Astrocyte (in vitro differentiated cells and primary cell): ENCODE data around the gene MOXD1. TPM values are rescaled to one million over a fixed set of nuclear protein-coding genes. Genes with fewer than 3 reads are reported as not detected.

ENCODE experiments used
- DNase-seq: peaks from one replicate; pipeline ENCODE4 v3.0.0-alpha.2; 2010; ENCODE audit warnings: low read depth
- FAIRE-seq: peaks from 2 replicates; lab custom pipeline; 2011; peaks lifted over from hg19 to GRCh38; lab: Jason Lieb, UNC
- H2AFZ ChIP-seq: 2 replicates; pipeline ENCODE4 v1.6.0; 2012; ENCODE audit warnings: low read depth, low read length, inconsistent platforms
- H3K27ac ChIP-seq: 2 replicates; pipeline ENCODE4 v1.5.1; 2011; ENCODE audit warnings: low read depth, low read length, inconsistent platforms
- H3K27me3 ChIP-seq: 2 replicates; pipeline ENCODE4 v1.6.0; 2011; ENCODE audit warnings: low read length, inconsistent platforms; ENCODE audit not compliant: insufficient read depth
- H3K36me3 ChIP-seq: 2 replicates; pipeline ENCODE4 v1.5.1; 2011; ENCODE audit warnings: low read length, inconsistent platforms; ENCODE audit not compliant: insufficient read depth
- H3K4me1 ChIP-seq: 2 replicates; pipeline ENCODE4 v1.5.1; 2011; ENCODE audit warnings: low read length, inconsistent platforms; ENCODE audit not compliant: insufficient read depth
- H3K4me2 ChIP-seq: 2 replicates; pipeline ENCODE4 v1.6.0; 2012; ENCODE audit warnings: low read length, inconsistent platforms
- H3K4me3 ChIP-seq: 2 replicates; pipeline ENCODE4 v1.5.1; 2011; ENCODE audit warnings: low read depth, mild to moderate bottlenecking, low read length, inconsistent platforms; ENCODE audit not compliant: insufficient read depth
- H3K79me2 ChIP-seq: 2 replicates; pipeline ENCODE4 v1.6.0; 2012; ENCODE audit warnings: mild to moderate bottlenecking, low read length, inconsistent platforms; ENCODE audit not compliant: insufficient read depth
- H3K9ac ChIP-seq: 2 replicates; pipeline ENCODE4 v1.6.0; 2012; ENCODE audit warnings: mild to moderate bottlenecking, low read length, inconsistent platforms
- H3K9me3 ChIP-seq: 2 replicates; pipeline ENCODE4 v1.5.1; 2012; ENCODE audit warnings: low read depth, mild to moderate bottlenecking, low read length, inconsistent platforms; ENCODE audit not compliant: insufficient read depth
- H4K20me1 ChIP-seq: 2 replicates; pipeline ENCODE4 v1.6.0; 2012; ENCODE audit warnings: low read length, inconsistent platforms; ENCODE audit not compliant: insufficient read depth
- H3K27ac Mint-ChIP-seq: one replicate; pipeline ENCODE4 v1.8.0; 2021; ENCODE audit warnings: mild to moderate bottlenecking, mixed read lengths; ENCODE audit not compliant: unreplicated experiment
- H3K27me3 Mint-ChIP-seq: one replicate; pipeline ENCODE4 v1.8.0; 2021; ENCODE audit warnings: low read depth, mixed read lengths; ENCODE audit not compliant: unreplicated experiment
- H3K36me3 Mint-ChIP-seq: one replicate; pipeline ENCODE4 v1.8.0; 2021; ENCODE audit warnings: low read depth, mixed read lengths; ENCODE audit not compliant: unreplicated experiment
- H3K4me1 Mint-ChIP-seq: one replicate; pipeline ENCODE4 v1.8.0; 2021; ENCODE audit warnings: low read depth, mixed read lengths; ENCODE audit not compliant: unreplicated experiment
- H3K4me3 Mint-ChIP-seq: one replicate; pipeline ENCODE4 v1.8.0; 2021; ENCODE audit warnings: mild to moderate bottlenecking, moderate library complexity, mixed read lengths; ENCODE audit not compliant: unreplicated experiment
- H3K9me3 Mint-ChIP-seq: one replicate; pipeline ENCODE4 v1.8.0; 2021; ENCODE audit warnings: mild to moderate bottlenecking, mixed read lengths; ENCODE audit not compliant: unreplicated experiment
- CTCF ChIP-seq: IDR thresholded peaks from 2 replicates; pipeline ENCODE4 v1.5.1; 2011; ENCODE audit warnings: low read depth, mild to moderate bottlenecking, inconsistent platforms, low read length, moderate library complexity; ENCODE audit not compliant: insufficient read depth
- EZH2 ChIP-seq: IDR thresholded peaks from 2 replicates; pipeline ENCODE4 v1.6.1; 2012; ENCODE audit warnings: mild to moderate bottlenecking, low read length, inconsistent platforms; ENCODE audit not compliant: insufficient read depth
- total RNA-seq: library from RNA; stranded (reverse); gene quantifications from 2 replicates; pipeline ENCODE4 v1.2.1, GENCODE V29; 2021

MOXD1 gene
- total RNA-seq, 1 donor from 2014 or later: 3.5 TPM

GRCh38 chr6:132392270-132392646 lies 9.0 kb downstream of the MOXD1 start:
- Histone ChIP-seq H4K20me1 (no peaks in the 10 kb centered on the region), H3K4me1 (peaks cover 17% of the 10 kb centered on the region), H3K79me2 (peaks cover 11% of the 10 kb centered on the region), H3K27ac (peak overlapping the region; percentile 60), H3K4me3 (peak overlapping the region; percentile 34), H3K36me3 (no peaks in the 10 kb centered on the region), H3K9me3 (no peaks in the 10 kb centered on the region), H2AFZ (peak overlapping the region; percentile 66), H3K27me3 (no peaks in the 10 kb centered on the region), H3K4me2 (peak overlapping the region; percentile 77), H3K9ac (peak overlapping the region; percentile 46)
- TF ChIP-seq CTCF: no peak
- TF ChIP-seq EZH2: no peak
- no peak overlapping the region for H3K4me3 Mint-ChIP-seq
- no peaks in the 10 kb centered on the region for H3K36me3 Mint-ChIP-seq
- DNase-seq: no peak
- no peak for FAIRE-seq
- H3K9me3 Mint-ChIP-seq: peaks cover 15% of the 10 kb centered on the region
- no peaks in the 10 kb centered on the region for H3K27me3 Mint-ChIP-seq
- no peak overlapping the region for H3K27ac Mint-ChIP-seq
- peaks cover 16% of the 10 kb centered on the region for H3K4me1 Mint-ChIP-seq

- H3K9me3 Mint-ChIP-seq: peaks cover 15% of the 10 kb centered on the region
- DNase-seq: peak; percentile 96
- peak overlapping the region; percentile 55 for H3K27ac Mint-ChIP-seq
- Histone ChIP-seq H3K9ac (peak overlapping the region; percentile 46), H3K4me3 (peak overlapping the region; percentile 34), H4K20me1 (no peaks in the 10 kb centered on the region), H2AFZ (peak overlapping the region; percentile 66), H3K4me1 (peaks cover 17% of the 10 kb centered on the region), H3K27me3 (no peaks in the 10 kb centered on the region), H3K79me2 (peaks cover 8% of the 10 kb centered on the region), H3K36me3 (no peaks in the 10 kb centered on the region), H3K4me2 (peak overlapping the region; percentile 77), H3K9me3 (no peaks in the 10 kb centered on the region), H3K27ac (peak overlapping the region; percentile 60)
- peaks cover 16% of the 10 kb centered on the region for H3K4me1 Mint-ChIP-seq
- no peaks in the 10 kb centered on the region for H3K36me3 Mint-ChIP-seq
- H3K27me3 Mint-ChIP-seq: no peaks in the 10 kb centered on the region
- H3K4me3 Mint-ChIP-seq: no peak overlapping the region
- TF ChIP-seq EZH2 (no peak), CTCF (no peak)
- peak; percentile 84 for FAIRE-seq
Measured at GRCh38 chr6:132391391-132392269, 9.6 kb downstream of the MOXD1 start.

- H3K27ac Mint-ChIP-seq: no peak overlapping the region
Measured at GRCh38 chr6:132390451-132390850, 10.8 kb downstream of the MOXD1 start.

More at GRCh38 chr6:132390451-132390850, 10.8 kb downstream of the MOXD1 start:
- no peaks in the 10 kb centered on the region for H3K27me3 Mint-ChIP-seq
- Histone ChIP-seq H2AFZ (no peak overlapping the region), H3K9ac (no peak overlapping the region), H4K20me1 (no peaks in the 10 kb centered on the region), H3K4me1 (peaks cover 17% of the 10 kb centered on the region), H3K4me2 (no peak overlapping the region), H3K4me3 (no peak overlapping the region), H3K27me3 (no peaks in the 10 kb centered on the region), H3K27ac (no peak overlapping the region), H3K9me3 (no peaks in the 10 kb centered on the region), H3K79me2 (peaks cover 8% of the 10 kb centered on the region), H3K36me3 (no peaks in the 10 kb centered on the region)
- peaks cover 15% of the 10 kb centered on the region for H3K9me3 Mint-ChIP-seq
- FAIRE-seq (no peak), DNase-seq (no peak)
- H3K36me3 Mint-ChIP-seq: no peaks in the 10 kb centered on the region
- TF ChIP-seq EZH2: no peak
- TF ChIP-seq CTCF: no peak
- peaks cover 16% of the 10 kb centered on the region for H3K4me1 Mint-ChIP-seq
- H3K4me3 Mint-ChIP-seq: no peak overlapping the region
